Endothelial cell of umbilical vein (primary cell): Measurements from ENCODE around the gene CHRM2. TPM values are rescaled to one million over a fixed set of nuclear protein-coding genes. Genes with fewer than 3 reads are reported as not detected.

Experiments used
- BruUV-seq: library from RNA; stranded (reverse); fragments of 400-500 nt; replicated peaks from 2 replicates; lab custom pipeline; 2021; lab: Mats Ljungman, UMichigan
- CTCF ChIA-PET: fragments of 300-600, 350-600 bp; sonication (Branson Sonifier 250); formaldehyde crosslinking; loops from one replicate; lab custom pipeline; 2021; ENCODE audit warnings: antibody characterized with exemption, inconsistent platforms; lab: Charles Lee
- POLR2A ChIA-PET: fragments of 300-600, 350-600 bp; sonication (Branson Sonifier 250); formaldehyde crosslinking; loops from one replicate; lab custom pipeline; 2021; ENCODE audit warnings: antibody characterized with exemption, inconsistent platforms; lab: Charles Lee
- DNase-seq: peaks from one replicate; pipeline ENCODE4 v3.0.0-alpha.2; 2011; ENCODE audit warnings: low read depth, low spot score
- FAIRE-seq: peaks from 2 replicates; lab custom pipeline; 2011; peaks lifted over from hg19 to GRCh38; lab: Jason Lieb, UNC
- H2AFZ ChIP-seq: 2 replicates; pipeline ENCODE4 v1.6.0; 2012; ENCODE audit warnings: low read depth, low read length, control low read depth, inconsistent platforms
- H3K27ac ChIP-seq: 2 replicates; pipeline ENCODE4 v1.5.1; 2011; ENCODE audit warnings: low read depth, mild to moderate bottlenecking, control low read depth, low read length, moderate library complexity; ENCODE audit not compliant: insufficient read depth
- H3K27me3 ChIP-seq, 2 experiments: 2 replicates each; pipeline versions ENCODE4 v1.6.0 to v1.6.1; 2011; ENCODE audit warnings: low read length in 2 of 2, mixed read lengths in 1 of 2; ENCODE audit not compliant: control insufficient read depth in 2 of 2, insufficient read depth in 2 of 2
- H3K36me3 ChIP-seq, 2 experiments: 2 replicates in 1 of 2; 3 replicates in 1 of 2; pipeline ENCODE4 v1.5.1; 2011; ENCODE audit warnings: low read length in 2 of 2, mild to moderate bottlenecking in 1 of 2, moderate library complexity in 1 of 2; ENCODE audit not compliant: control insufficient read depth in 2 of 2, insufficient read depth in 2 of 2; ENCODE audit errors: extremely low read depth in 1 of 2
- H3K4me1 ChIP-seq: 3 replicates; pipeline ENCODE4 v1.5.1; 2011; ENCODE audit warnings: mild to moderate bottlenecking, low read length; ENCODE audit not compliant: control insufficient read depth, insufficient read depth; ENCODE audit errors: extremely low read depth
- H3K4me2 ChIP-seq: 2 replicates; pipeline ENCODE4 v1.6.1; 2011; ENCODE audit warnings: low read length, control low read depth, mixed read lengths; ENCODE audit not compliant: insufficient read depth
- H3K4me3 ChIP-seq, 3 experiments: fragments of 200-600 bp in 1 of 3; sonication (generic), shearing (Covaris generic) in 1 of 3; replicated peaks in 1 of 3; 2 replicates each; pipeline ENCODE4 v1.5.1; 2011 to 2016; ENCODE audit warnings: control low read depth in 3 of 3, low read length in 3 of 3, mild to moderate bottlenecking in 2 of 3, inconsistent platforms in 1 of 3, low read depth in 1 of 3, moderate library complexity in 1 of 3; ENCODE audit not compliant: insufficient read depth in 1 of 3
- H3K79me2 ChIP-seq: 2 replicates; pipeline ENCODE4 v1.6.0; 2012; ENCODE audit warnings: low read length, inconsistent platforms; ENCODE audit not compliant: control insufficient read depth, insufficient read depth
- H3K9ac ChIP-seq: replicated peaks from 2 replicates; pipeline ENCODE3; 2011; ENCODE audit warnings: low read length, control low read depth; ENCODE audit not compliant: insufficient read depth; ENCODE audit errors: extremely low read depth
- H3K9me1 ChIP-seq: replicated peaks from 3 replicates; pipeline ENCODE4 v1.6.0; 2011; ENCODE audit warnings: mild to moderate bottlenecking, low read length; ENCODE audit not compliant: control insufficient read depth, insufficient read depth; ENCODE audit errors: extremely low read depth
- H3K9me3 ChIP-seq: replicated peaks from 2 replicates; pipeline ENCODE4 v1.5.1; 2012; ENCODE audit warnings: low read length, inconsistent platforms; ENCODE audit not compliant: control insufficient read depth, insufficient read depth
- H4K20me1 ChIP-seq: replicated peaks from 2 replicates; pipeline ENCODE3; 2011; ENCODE audit warnings: mild to moderate bottlenecking, low read length; ENCODE audit not compliant: control insufficient read depth, insufficient read depth; ENCODE audit errors: extremely low read depth
- CTCF ChIP-seq, 2 donors: IDR thresholded peaks; 1 replicate in 1 of 2; 2 replicates in 1 of 2; pipeline ENCODE4 v1.5.1; 2011; ENCODE audit warnings: low read length in 2 of 2, mild to moderate bottlenecking in 2 of 2, moderate library complexity in 2 of 2, control low read depth in 1 of 2, inconsistent platforms in 1 of 2, low read depth in 1 of 2; ENCODE audit not compliant: insufficient read depth in 1 of 2; ENCODE audit errors: extremely low read depth in 1 of 2
- EZH2 ChIP-seq: IDR thresholded peaks from 2 replicates; pipeline ENCODE4 v1.6.1; 2012; ENCODE audit warnings: borderline replicate concordance, low read depth, mild to moderate bottlenecking, moderate library complexity, low read length, inconsistent platforms; ENCODE audit not compliant: severe bottlenecking
- FOS ChIP-seq: IDR thresholded peaks from 2 replicates; pipeline ENCODE4 v1.6.1; 2011; ENCODE audit warnings: mild to moderate bottlenecking, low read length, moderate library complexity, borderline replicate concordance; ENCODE audit not compliant: insufficient read depth
- GATA2 ChIP-seq: IDR thresholded peaks from 2 replicates; pipeline ENCODE4 v1.7.0; 2011; ENCODE audit warnings: low read depth, mild to moderate bottlenecking, moderate library complexity, mixed read lengths, low read length; ENCODE audit not compliant: insufficient read length, insufficient read depth
- JUN ChIP-seq: IDR thresholded peaks from 2 replicates; pipeline ENCODE4 v1.6.1; 2011; ENCODE audit warnings: borderline replicate concordance, low read depth; ENCODE audit not compliant: insufficient read length, insufficient read depth
- MAX ChIP-seq: IDR thresholded peaks from 2 replicates; pipeline ENCODE4 v1.6.1; 2011; ENCODE audit not compliant: insufficient read depth, insufficient read length
- MYC ChIP-seq: IDR thresholded peaks from one replicate; pipeline ENCODE4 v1.6.1; 2011; ENCODE audit warnings: mild to moderate bottlenecking, low read depth, low read length
- POLR2A ChIP-seq: IDR thresholded peaks from 2 replicates; pipeline ENCODE4 v1.6.1; 2012; ENCODE audit warnings: low read depth, mild to moderate bottlenecking, control low read depth, low read length
- POLR2AphosphoS5 ChIP-seq: IDR thresholded peaks from 2 replicates; pipeline ENCODE4 v1.6.1; 2012; ENCODE audit warnings: low read depth, mild to moderate bottlenecking, control low read depth, low read length, moderate library complexity; ENCODE audit not compliant: insufficient read depth
- dilution Hi-C: fragments of 300-500 bp; cut with MboI; formaldehyde crosslinking; loops from one replicate; pipeline ENCODE4 v1.15.0; 2019; ENCODE audit warnings: low sequenced_read_pairs; ENCODE audit not compliant: extremely low pct_ligation_motif_present
- intact Hi-C: fragments of 100-400 bp; cut with micrococcal nuclease; formaldehyde crosslinking; loops from one replicate; pipeline ENCODE4 v1.10.0; 2022
- microRNA counts: library from miRNA; unstranded; fragments of <30 nt; microRNA quantifications from one replicate; lab custom pipeline; 2016
- microRNA-seq: library from miRNA; unstranded; fragments of <30 nt; microRNA quantifications from one replicate; pipeline ENCODE4 v1.2.0, GENCODE V29; 2021; ENCODE audit warnings: borderline number of aligned reads, borderline replicate concordance
- polyA plus RNA-seq, 4 experiments: library from polyadenylated mRNA; depleted of rRNA in 3 of 4; stranded (reverse) in 3 of 4; unstranded in 1 of 4; fragments of >200 nt; gene quantifications; 2 replicates each; pipeline versions ENCODE4 v1.2.1 to v1.2.3, GENCODE V29; 2011 to 2012; ENCODE audit warnings: missing spikeins in 1 of 4
- small RNA-seq: library from RNA; depleted of rRNA; stranded (forward); fragments of <200 nt; gene quantifications from one replicate; pipeline ENCODE3, GENCODE V24; 2012; ENCODE audit warnings: low replicate concordance, low read depth; ENCODE audit not compliant: insufficient read depth, insufficient read length
- total RNA-seq: library from RNA; stranded (reverse); gene quantifications from 2 replicates; pipeline ENCODE4 v1.2.3, GENCODE V29; 2021

The CHRM2 gene
- total and polyA plus RNA-seq, 2 donors (not counting 3 experiments of a cell fraction or from before 2014, with no cell fraction given) = not detected

DNA sequence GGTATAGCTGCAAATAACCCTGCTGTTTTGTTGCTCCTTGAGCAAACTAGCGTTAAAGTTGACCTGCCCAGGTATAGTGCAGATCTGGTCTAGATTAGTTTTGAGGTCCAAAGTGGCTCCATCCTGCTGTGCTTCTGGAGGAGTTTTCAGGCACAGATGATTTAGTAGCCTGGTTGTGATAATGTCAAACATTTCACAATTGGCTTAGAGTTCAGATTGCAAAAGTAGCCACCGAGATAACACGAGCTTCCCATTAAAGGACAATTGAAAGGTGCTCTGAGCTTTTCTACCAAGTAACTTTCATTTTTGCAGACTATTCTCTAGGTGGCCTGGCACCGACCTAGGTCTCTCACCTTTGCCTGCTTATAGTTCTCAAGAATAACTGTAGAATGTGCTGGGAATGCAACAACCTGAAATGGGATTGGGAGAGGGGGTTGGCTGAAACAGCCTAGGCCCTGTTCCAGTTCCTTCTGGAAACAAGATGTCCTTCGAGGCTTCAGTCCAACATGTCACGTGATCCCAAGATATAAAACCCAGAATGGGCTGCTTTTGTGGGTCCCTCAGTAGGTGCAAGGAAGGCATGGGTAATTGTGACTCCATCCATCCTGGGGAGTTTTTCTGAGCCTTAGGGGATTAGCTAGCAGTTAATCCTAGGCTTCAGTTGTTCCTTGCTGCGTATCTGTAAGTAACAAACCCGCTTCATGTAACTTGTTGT lies 201.0 kb downstream of the CHRM2 start:
- DNase-seq (no peak), FAIRE-seq (no peak)
- no peaks in the 10 kb centered on the region for H3K79me2 ChIP-seq
- H3K4me3 ChIP-seq = no peak overlapping the region
- no TSS peak for BruUV-seq
- ChIA-PET CTCF (no interaction called here), POLR2A (no interaction called here)
- H4K20me1 ChIP-seq = no peaks in the 10 kb centered on the region
- peaks cover 7% of the 10 kb centered on the region for H3K4me1 ChIP-seq
- no peak overlapping the region for H2AFZ ChIP-seq
- no peaks in the 10 kb centered on the region for H3K9me1 ChIP-seq
- no peaks in the 10 kb centered on the region for H3K36me3 ChIP-seq
- no peak overlapping the region for H3K27ac ChIP-seq
- H3K4me2 ChIP-seq = no peak overlapping the region
- TF ChIP-seq GATA2 (no peak), MAX (no peak), POLR2A (no peak), JUN (no peak), FOS (no peak), MYC (no peak), POLR2AphosphoS5 (no peak), CTCF (IDR thresholded peaks at IDR 0.05; ENCODE audit: extremely low read depth in 1 of 2, insufficient read depth in 1 of 2, low read depth in 1 of 2, low read length in 2 of 2) (no peak), EZH2 (no peak)
- no peak overlapping the region for H3K9ac ChIP-seq
- dilution Hi-C loops = no loop called here
- intact Hi-C loops = no loop called here
- H3K9me3 ChIP-seq = no peaks in the 10 kb centered on the region
- H3K27me3 ChIP-seq = no peaks in the 10 kb centered on the region

MicroRNAs within 50 kb of the gene (microRNA counts, 767-probe panel; counts per million panel counts)
- microRNA hsa-miR-490-3p (lab: Ali Mortazavi, UCI) (723 counts per million, percentile 96 among the panel's probes with 10 or more counts), microRNA hsa-miR-490-5p (lab: Ali Mortazavi, UCI) (723 counts per million, percentile 96 among the panel's probes with 10 or more counts)

Small RNAs within 50 kb of the gene (microRNA-seq; reads per million reads assigned to microRNA genes)
- 1.2 reads per million for gene MIR490

Small RNAs within 50 kb of the gene (small RNA-seq; reads per million reads assigned to genes)
- not detected for gene KRT8P51
- gene MIR490 = not detected
